ENCODE results near the gene QRICH1.
A peak's percentile ranks its signal among the peaks of the same experiment; 100 is the strongest.

The QRICH1 gene, protein sequence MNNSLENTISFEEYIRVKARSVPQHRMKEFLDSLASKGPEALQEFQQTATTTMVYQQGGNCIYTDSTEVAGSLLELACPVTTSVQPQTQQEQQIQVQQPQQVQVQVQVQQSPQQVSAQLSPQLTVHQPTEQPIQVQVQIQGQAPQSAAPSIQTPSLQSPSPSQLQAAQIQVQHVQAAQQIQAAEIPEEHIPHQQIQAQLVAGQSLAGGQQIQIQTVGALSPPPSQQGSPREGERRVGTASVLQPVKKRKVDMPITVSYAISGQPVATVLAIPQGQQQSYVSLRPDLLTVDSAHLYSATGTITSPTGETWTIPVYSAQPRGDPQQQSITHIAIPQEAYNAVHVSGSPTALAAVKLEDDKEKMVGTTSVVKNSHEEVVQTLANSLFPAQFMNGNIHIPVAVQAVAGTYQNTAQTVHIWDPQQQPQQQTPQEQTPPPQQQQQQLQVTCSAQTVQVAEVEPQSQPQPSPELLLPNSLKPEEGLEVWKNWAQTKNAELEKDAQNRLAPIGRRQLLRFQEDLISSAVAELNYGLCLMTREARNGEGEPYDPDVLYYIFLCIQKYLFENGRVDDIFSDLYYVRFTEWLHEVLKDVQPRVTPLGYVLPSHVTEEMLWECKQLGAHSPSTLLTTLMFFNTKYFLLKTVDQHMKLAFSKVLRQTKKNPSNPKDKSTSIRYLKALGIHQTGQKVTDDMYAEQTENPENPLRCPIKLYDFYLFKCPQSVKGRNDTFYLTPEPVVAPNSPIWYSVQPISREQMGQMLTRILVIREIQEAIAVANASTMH

DNA sequence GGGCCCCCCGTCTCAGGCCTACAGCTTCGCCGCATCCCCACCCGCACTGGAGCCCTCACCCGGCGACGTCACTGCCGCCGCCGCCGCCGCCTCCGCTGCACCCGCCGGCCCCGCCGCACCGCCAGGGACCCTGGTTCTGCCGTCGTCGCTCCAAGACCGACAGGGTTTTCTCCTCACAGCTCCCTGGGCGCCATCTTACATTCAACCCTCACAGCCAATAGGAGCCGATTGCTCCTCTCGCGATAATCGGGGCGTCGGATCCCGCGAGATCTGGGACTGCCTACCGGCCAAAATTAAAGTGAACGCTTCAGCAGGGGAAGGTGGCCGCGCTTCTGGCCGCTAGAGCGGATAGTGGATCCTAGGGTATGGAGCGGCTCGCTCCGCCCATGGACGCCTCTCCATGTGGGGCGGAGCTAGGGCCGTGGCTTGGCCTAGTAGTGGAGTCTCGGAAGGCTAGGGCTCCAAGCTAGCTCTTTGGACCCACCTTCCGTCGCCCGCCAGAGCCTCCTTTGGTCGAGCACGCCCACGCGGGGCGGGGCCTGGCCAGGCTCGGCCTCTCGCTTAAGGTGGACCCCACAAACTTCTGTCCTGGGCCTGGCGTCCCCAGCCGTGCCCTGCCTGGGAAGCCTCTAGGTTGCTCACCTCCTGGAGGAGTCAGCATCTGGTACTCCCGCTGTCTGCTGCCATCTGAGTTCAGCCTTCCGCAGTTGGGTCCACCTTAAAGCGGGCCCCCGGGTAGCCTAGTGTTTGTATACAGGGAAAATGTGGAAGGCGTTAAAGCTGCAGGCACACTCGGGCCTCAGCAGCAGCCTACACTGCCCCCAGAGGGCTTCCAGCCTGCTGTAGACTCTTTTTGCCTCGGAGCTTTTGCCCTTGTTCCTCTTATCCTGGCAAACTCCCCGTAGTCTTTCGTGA is at the start of gene QRICH1:
Gene QRICH1, minus strand, starts transcription at position 219 of the 915 bp plus-strand sequence. CDS start 17,054 bp downstream, outside the sequence.
- peak; percentile 99 for DNase-seq

DNA sequence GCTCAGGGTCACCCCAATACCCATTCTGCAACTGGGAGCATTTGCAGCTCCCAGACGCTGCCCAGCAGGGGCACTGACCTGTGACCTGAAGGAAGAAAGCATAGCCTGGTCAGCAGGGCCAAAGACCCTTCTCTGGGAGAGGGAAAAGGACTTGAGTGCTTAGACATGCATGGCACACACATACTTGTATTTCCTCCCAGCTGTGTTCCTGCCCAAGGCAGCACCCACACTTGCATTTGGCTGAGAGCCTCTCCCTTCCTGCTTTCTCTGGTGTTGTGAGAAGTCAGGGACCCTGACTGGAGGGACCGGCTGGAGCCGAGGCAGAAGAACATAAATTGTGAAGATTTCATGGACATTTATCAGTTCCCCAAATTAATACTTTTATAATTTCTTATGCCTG is 46.2 kb upstream of the QRICH1 start:
- no peak for DNase-seq

DNA sequence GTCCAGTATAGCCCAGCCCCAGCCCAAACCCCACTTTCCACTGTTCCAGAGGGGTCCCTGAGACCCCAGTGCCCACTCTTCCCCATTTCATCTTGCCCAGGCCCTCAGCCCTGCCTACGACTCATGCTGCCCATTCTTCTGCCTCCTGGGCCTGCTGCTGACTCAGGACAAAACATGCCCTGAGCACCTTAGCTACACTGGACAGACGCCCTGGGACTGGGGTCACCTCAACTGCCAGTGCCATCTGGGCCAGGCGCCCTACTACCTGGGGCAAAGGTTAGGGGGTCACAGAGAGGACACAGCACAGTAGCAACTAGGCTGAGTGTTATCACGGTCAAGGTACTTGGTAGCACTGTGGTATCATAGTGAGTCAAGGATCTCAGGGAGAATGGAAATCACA is 41.6 kb upstream of the QRICH1 start:
- no peak for DNase-seq

DNA sequence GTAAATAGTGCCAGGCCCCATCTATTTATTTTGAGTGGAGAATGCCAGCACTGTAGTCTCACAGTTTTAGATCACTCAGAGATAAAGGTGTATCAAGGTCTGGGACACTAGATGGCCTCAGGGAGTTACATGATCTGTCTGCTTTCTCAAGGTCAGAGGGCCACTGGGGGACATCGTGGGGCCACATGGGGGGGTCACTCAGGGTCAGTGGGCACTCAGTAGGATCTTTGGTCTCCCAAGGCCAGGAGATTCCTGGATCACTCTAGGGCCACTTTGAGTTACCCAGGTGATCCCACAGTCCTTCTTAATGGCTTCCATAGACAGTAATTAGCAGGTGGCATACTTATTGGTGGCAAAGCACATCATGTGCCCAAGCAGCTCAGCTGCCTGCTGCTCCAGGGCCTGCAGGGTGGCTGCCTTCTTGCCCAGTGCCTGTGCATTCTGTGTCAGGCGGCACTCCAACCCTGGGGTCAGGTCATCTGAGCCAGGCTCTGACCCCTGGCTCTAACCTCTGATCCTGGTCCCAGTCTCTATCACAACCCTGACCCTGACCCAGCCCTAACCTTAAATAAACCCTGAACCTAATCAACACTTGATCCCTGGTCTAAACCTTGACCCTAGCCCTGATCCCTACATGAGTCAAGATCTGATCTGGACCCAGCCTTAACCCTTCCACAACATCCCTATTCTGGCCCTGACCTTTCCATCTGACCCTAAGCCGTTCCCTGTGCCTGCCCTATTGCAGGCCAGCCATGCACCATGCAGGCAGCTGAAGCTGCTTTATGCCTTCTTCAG is 40.8 kb upstream of the QRICH1 start:
- no peak for DNase-seq

DNA sequence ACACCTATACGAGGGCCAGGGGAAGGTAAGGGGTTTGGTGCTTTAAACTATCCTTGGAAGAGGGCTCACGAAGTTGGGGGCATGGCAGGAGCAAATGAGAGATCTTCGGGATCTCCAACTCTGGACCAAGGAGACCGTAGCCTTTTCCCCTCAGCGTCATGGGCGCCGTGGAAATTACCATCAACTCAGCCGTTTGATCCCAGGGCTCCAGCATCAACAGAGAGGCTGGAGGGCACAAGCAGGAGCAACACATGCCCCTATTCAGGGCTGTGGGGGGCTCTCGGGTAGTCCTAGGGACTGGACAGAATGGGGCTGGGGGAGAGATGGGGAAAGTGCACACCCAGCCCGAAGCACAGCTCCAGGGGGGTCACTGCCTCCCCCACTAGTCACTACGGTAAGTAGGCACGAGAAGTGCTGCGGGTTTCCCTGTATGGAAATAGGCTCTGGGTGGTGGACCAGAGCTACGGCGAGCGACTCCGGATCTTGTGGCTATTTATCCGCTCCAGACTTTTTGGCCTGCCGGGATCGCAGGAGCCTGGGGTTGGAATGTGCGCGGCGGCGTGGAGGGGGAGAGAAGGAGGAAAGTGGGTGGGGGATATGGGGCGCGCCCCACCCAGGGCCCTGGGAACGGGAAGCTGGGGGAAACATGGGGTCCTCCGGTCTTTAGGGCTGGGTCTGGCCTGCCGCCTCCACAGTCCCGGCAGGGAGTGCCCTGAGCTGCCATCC is 39.5 kb upstream of the QRICH1 start:
- DNase-seq, result peak; percentile 92

DNA sequence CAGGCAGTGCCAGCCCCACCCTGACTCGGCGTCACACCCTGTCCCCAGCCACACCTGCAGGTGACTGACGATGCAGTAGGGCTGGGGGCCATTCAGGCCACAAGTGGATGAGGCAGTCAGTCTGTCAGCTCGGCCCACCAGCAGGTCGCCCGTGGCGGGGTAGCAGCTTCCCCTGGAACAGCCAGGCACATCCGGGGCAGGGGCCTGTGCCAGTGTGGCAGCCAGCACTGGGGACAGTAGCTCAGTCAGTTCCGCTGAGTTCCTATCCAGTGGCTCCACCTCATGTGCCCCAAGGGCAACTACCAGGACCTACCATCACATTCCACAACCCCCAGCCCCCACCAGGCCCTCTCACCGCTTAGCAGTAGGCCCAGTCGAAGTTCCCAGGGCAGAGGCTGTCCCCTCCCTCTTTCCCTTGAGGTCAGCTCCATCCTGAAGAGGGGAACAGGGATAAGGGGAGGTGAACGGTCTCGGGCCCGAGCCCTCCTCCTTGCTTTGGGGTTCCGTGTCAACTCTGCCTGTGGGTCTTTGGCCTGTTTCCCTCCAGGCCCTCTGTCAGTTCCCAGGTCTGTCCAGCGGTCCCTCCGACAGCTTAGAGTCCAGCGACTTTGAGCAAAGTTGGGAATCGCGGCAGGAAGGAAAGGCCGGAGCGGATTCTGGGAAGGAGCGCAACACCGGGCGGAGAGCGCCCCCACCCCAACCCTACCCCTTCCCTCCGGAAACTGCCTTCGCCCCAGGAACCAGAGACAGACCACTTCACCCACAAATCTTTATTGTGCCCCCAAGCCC is 38.8 kb upstream of the QRICH1 start, which contains the start of gene LAMB2:
Gene LAMB2, minus strand, starts transcription at position 614 of the 789 bp plus-strand sequence. Its CDS starts 183 bp downstream, at position 431.
- DNase-seq, result peak; percentile 83

DNA sequence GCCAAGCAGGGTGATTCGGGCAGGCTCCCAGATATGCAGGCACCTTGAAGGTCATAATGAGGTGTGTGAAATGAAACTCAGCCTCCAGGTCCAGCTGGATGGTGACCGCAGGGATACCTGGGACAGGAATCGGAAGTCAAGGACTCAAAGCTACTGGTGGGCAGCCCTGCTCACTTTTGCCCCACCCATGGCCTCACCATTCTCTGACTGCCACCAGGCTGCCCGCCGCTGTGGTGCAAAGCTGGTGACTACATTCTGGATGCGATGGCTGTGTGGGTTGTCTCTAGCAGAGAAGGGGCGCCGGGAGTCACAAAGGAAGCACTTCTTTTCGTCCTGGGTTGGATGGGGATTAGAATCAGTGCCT is 38.2 kb upstream of the QRICH1 start:
- no peak for DNase-seq

DNA sequence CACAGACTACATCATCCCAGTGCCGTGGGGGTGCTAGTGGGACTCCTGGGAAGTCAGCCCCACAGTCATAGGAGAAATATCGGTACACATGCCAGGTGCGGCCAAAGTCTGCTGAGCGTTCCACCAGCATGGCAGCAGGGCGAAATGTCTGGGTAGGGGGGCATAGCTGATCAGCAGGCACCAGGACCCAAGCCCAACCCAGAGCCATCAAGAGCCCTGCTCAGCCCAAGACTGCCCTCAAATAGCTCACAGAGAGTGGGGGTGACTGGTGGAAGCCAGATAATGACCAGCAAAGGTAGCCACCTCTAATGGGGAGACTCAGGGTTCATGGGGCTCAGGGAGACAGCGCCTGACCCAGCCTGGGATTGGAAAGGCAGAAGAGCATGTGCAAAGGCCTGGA is 37.7 kb upstream of the QRICH1 start:
- no peak for DNase-seq

DNA sequence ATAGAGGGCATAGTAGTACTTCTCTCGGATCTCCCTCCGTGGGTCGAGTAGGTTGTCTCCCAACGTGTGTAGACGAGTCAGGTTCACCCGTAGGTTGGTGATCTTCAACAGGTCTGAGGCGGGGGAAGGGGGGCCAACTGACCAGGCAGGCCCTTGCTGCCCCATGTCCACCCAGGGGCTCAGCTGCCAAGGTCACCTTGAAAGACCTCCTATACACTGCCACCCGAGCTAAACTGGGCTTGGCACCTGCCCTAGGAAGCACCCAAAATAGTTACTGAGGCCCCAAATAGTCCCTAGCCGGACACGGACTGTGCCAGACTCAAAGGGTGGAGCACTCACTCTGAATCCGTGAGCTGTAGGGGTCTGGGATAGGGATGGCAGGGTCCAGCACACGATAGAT is 37.2 kb upstream of the QRICH1 start:
- no peak for DNase-seq

DNA sequence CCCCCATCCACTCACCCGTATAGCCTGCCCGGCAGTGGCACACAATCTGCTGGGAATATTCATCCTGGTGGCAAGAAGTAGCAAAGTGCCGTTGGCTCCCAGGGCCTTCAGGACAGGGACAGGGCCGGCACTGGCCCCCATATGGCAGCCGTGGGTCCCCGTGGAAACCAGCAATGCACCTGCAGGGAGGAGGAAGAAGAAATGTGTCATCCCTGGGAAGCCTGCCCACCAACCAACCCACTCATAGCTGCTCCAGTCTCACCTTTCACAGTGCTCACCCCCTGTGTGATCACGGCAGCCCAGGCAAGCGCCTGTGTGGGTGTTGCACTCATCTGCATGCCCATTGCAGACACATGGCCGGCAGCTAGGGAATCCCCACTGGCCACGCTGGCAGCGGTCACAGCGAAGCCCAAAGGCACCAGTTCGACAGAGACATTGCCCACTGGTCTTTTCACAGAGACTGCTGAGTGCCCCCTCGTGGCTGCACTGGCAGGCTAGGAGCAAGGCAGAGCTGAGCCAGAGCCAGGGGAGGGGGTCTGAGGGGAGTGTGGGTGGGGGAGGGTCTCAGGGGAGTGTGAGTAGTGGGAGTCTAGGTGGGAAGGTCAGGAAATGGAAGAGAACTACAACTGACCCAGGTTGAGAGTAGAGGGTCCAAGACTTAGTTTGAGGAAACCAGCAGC is 31.3 kb upstream of the QRICH1 start:
- no peak for DNase-seq

DNA sequence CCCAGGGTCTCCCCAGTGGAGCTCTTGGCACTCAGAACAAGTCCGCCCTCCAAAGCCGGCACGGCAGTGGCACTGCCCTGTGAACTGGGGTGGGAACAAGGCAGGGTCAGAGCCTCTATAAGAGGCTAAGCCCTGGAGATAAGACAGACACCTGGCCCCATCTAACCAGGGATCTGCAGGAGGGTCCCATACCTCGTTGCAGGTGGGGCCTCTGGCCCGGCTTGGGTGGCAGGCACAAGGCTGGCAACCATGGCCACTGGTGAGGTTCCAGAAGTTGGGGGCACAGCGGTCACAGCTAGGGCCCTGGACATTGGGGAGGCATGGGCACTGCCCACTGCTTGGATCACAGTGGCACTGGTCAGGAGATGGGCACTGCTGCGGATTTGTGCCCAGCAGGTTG is 30.3 kb upstream of the QRICH1 start:
- no peak for DNase-seq

DNA sequence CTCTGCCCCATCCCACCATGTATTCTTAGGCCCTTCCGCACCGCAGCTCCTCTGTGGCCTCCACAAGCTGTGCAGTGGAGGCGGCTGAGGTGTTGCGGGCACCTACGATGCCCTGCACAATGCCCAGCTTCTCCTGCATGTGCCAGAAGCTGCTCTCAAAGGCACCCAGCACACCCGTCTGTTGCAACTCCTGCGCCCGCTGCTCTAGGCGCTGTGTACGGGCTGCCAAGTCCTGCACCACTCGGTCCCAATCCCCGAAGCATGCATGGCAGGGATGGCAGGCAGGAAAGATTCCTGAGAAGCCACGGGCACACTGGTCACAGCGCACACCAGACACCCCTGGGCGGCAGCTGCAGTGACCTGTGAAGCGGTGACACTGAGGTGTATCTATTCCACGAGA is 29.8 kb upstream of the QRICH1 start:
- no peak for DNase-seq

DNA sequence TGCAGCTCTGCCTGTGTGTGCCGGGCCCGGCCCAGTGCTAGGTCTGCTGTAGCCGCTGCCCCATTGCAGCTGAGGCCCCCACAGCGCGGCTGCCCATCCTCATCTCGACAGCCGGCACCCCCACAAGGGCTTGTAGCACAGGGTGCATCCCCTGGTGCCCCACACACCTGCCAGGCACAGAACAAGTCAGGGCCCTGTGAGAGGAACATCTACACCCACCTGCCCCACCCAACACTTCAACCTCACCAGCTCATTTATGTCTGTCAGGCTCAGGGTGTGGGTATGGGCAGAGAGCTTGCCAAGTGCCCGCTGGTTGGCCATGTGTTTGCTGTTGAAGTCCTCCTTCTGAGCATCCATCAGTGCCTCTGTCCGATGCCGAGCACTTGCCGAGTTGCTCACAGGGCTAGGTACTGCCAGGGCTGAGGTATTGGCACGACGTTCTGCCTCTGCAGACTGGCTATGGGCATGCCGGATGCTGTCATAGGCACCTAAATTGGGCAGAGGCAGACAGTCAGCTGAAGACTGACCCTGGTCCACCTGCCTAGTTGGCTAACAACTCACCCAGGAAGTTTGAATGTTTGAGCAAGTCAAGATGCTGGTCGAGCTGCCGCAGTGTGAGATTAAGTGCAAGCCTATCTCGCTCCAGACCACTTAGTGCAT is 29.1 kb upstream of the QRICH1 start:
- DNase-seq, result no peak

DNA sequence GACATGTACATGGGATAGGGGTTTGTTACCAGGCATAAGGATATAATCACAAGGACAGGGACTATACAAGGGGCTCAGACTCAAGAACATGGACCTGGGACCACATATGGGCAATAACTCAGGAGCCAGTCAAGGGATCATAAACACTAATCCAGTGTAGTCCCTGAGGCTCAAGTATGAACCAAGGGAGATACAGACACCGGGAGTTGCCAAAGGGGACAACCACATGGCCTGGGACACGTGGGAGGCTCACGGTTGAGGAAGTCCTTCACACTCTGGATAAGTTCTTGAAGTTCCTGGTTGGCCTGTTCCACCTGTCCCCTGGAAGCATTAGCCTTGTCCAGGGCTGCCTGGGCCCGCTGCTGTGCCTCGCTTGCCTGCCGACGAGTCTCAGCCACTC is 28.6 kb upstream of the QRICH1 start:
- DNase-seq, result no peak

DNA sequence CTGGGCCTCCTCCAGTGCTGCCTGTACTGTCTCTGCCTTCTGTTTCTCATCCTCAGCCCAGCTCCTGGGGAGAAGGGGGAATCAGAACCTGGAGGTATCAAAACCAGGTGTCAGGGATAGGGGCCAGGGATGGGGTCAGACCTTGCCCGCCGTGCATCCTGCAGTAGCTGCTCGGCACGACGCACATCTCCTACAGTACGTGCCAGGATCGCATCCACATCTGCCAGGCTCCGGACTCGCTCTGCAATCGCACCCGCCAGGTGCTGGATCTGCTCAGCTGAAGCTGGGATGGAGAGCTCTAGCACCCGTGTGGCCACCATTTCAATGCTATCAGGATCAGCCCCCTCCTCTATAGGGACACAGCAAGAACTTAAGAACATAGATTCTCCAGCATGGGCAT is 28.2 kb upstream of the QRICH1 start:
- DNase-seq, result no peak

DNA sequence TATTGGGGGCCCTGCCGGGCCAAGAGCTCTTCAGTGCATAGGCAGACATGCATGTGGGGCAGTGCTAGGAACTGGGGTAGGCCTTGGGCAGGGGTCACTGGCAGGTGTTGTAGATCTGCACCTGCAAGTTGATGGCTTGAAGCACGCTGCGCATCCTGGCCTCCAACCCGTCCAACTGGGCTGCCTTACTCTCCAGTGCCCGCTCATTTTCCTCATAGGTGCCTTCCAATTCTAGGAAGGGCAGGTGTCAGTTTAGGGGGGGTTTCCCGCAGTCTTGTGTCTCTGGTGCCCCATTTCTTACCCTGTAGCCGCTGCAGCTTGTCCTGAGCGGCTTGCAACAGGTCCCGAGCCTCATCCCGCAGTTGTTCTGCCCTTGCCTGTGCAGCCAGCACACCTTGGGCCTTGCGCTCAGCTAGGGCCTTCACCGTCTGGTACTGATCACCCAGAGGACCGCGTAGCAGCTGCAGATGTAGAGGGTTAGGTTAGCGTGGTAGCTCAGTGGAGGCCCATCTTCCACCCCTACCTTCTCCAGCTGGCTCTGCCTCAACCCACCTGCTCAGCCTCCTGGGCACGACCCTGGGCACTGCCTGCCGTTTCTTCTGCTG is 27.4 kb upstream of the QRICH1 start:
- no peak for DNase-seq

DNA sequence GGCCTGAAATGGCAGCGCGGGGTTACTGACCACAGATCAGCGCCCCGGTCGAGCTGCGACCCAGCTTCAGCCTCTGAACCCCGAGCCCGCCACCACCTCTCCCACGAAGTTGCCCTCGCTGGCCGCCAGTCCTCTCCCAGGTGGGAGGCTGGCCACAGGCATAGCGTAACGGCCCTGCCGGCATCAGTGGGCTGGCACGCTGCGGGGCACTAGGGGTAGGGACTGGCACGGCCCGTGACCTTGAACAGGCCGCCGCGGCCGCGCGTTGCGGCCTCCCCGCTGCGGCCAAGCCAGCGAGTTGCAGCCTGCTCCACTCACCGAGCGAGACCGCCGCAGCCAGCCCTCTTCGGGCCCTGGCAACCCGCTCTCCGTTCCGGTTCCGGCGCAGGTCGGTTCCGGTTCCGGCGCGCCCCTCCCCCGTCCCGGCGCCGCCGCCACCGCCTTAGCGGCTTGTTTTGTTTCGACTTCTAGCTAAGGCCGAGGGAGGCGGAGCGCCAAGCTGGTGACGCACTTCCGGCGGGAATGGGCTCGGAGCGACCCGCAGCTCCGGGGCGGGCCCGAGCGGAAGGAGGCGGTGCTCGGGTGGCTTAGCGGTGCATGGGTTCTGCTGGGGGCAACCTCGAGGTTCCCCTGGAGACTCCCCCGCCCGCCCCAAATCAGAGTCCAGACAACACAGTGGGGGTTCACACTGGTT is 26.7 kb upstream of the QRICH1 start, which contains the start of gene USP19:
Gene USP19, minus strand, starts transcription at position 386 of the 694 bp plus-strand sequence. CDS start 1,678 bp downstream, outside the sequence.
- peak; percentile 96 for DNase-seq

DNA sequence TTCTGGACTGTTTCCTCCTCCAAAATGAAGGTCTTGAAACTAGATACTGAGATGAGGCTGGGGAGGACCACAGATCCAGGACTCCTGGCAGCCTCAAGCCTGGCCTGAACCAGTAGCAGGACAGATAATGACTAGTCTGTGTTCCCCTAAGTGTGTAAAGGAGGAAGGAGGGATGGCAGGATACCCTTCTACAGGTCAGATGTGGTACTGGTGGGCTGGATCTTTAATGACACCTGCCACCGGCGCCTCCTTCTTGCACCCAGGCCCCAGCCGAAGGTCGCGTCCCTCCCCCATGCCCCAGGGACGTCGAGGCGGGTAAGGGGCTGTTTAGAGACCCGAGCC is 26.2 kb upstream of the QRICH1 start:
- DNase-seq, result no peak

Measured in left hindlimb (tissue), 1 donor.